ENCODE measurements around the gene U2SURP.
"Not testable (repeated sequence)": the region's sequence is repeated elsewhere in the genome, so short reads cannot be mapped to it uniquely, and the experiment has no call there.

The U2SURP gene

DNA sequence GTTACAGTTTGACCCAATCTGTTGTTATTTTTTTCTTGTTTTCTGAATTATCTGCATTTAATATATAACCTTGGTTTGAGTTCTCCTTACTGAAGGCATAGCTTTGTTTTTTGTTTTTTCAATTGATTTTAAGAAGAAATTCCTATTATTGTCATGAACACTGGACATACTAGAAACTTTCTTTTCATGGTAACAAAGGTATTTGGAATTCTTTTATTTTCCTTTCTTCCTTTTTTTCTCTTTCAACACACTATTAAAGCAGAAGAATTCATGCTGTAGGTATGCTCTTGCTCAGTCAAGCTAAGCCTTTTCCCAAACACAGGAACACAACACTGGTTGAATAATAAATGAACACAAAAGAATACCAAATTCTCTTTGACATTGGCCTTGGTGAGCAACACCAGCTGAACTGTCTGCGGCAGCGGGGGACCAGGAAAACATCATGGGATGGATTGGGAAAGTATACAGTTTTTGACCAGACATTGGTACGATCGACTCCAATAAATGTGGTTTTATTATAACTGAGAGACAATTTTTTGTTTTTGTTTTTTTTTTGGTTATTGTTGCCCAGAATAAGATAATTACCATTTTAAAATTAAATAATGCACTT lies 23.1 kb downstream of the U2SURP start:
- DNase-seq, result no peak

DNA sequence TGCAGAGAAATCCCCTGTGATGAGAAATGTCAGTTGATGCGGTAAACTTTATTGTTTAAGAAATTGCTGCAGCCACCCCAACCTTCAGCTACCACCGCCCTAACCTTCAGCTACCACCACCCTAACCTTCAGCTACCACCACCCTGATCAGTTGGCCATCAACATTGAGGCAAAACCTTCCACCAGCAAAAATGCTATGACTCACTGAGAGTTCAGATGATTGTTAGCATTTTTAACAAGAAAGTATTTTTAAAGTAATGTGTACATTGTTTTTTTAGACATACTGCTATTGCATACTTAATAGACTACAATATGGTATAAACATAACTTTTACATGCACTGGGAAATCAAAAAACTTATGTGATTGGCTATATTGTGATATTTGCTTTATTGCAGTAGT lies 30.0 kb downstream of the U2SURP start:
- DNase-seq, result no peak

DNA sequence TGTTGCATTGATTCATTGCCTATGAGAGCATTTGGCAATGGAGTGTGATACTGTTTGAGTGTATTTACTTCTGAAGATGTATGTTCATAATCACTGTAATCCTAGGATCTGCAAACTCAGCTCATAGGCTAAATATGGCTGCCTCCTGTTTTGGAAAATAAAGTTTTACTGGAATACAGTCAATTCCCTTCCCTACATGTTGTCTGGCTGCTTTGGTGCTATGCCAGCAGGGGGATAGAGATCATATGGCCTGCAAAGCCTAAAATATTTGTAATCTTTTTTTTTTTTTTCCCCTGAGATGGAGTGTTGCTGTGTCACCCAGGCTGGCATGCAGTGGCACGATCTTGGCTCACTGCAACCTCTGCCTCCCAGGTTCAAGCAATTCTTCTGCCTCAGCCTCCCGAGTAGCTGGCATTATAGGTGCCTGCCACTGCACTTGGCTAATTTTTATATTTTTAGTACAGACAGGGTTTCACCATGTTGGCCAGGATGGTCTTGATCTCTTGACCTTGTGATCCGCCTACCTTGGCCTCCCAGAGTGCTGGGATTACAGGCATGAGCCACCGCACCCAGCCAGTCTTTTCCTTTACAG lies 30.5 kb downstream of the U2SURP start:
- DNase-seq, result not testable (repeated sequence)

DNA sequence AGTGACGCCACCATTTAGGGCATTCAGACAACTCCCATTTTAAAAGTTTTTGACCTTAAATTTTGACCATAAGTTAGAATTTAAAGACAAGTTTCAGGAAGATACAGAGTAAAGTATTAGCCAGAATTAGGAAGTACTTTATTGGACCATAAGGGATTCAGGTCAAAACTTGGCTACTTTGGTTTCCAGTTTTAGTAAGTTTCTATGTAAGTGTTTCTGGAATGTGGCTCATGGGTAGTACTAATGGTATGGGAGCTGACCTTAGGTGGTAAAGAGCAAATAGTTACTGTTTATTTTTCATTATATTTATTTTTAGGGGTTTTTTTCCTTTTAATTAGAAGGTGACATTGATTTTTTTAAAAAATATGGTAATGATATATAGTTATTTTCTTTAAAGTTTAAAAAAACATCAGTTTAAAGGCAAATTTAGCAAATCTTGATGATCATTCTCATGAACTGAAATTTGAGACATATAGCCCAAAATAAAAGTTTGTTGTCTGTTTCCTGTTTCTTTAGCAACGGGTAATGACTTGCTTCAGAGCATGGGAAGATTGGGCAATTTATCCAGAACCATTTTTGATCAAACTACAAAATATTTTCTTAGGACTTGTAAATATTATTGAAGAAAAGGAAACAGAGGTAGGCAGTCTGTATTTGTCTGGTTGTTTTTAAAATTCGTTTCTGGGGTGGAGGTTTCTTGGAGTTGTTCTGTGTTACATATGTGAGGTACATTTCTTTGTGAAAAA lies 34.3 kb downstream of the U2SURP start:
- peak in 1 of 2 experiments; percentile 20 for DNase-seq

DNA sequence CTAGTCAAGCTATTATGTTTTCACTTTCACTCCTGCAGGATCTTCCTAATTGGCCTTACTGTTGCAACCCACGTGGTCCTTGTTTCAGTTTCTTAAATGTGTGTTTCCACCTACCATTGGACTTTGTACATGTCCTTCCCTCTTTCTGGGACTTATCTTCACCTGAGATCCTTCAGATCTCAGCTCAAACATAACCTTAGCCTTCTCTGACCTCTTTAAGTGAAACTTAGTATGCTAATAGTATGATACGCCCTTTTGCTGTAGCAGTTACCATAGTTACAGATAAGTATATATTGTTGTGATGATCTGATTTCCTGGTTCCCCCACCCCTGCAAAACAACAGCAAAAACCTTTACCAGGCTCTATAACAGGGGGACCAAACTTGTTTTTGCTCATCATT lies 35.2 kb downstream of the U2SURP start:
- DNase-seq, result peak in 1 of 2 experiments; percentile 43

DNA sequence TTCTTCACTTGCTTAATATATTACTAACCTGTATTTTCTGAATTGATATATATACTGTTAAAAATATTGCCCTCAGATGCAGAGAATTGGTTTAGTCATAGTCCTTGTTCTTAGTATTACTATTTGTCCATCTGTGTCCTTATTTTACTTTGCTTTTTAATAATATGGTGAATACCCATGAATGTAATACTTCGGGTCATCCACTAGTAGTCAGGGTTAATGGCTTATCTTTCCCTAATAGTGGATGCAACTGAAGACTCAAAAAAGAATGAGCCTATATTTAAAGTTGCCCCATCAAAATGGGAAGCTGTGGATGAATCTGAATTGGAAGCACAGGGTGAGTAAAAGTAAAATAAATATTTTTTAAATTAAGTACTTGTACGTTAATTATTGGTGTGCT lies 36.5 kb downstream of the U2SURP start:
- DNase-seq, result peak in 1 of 2 experiments; percentile 23

DNA sequence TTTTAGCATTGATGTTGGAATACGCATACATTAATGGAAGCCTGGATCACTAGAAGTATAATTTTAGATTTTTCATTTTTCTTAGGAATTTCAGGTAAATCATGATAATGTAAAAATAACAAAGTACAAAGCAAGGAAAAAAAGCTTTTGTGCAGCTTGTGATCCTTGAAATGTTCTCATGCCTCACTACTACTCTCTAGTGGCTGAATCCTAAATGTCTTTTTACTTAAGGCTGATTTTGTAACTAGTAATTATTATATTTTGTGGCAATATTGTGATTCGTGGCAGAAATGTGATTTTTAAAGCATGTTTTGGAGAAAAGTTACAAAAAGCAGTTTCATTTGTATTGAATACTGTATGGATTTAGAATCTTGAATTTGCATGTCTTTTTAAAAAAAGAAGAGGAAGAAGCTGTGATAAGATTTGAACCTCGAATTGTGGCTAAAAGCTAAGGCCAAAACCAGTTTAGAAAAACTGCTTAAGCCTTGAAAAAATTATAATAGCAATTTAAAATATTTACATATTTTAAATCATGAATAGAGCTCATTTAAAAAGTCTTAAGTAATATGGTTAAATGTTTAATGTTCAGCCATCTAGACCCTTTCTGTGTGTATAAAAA lies 39.0 kb downstream of the U2SURP start:
- peak in 1 of 2 experiments; percentile 56 for DNase-seq

DNA sequence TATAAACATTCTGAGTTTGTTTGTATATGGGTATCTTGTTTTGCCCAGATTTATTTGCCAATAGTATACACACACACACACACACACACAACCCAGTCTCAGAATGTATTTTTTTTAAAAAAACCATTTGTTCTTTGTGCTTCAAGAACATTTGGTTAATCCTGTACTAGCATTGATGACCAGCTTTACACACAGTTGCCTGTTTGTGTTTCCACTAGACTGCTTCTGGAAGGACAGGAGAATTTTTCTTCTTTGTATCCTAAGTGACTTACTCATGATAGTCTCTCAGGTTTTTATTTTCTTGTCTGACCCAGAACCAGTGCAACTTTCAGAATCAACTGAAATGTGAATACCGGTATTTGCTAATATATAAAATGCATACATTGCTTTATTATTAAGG lies 40.5 kb downstream of the U2SURP start:
- DNase-seq, result no peak

DNA sequence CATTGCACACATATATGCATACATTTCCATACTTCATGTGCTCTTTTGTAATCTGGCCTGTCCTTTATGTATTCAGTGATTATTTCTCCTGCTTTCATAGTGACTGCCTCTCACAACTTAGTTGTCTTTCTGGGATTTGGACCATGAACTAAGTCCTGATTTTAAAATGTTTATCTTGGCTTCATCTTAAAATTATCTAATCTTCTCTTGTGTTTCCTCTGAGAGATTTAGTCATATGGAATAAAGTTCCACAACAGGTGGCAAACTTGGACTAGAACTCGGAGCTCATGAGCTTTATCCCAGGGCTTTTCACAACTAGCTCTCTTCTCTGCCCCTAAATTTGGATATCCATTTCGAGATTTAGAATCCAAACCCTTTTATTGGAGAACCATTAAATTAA lies 44.3 kb downstream of the U2SURP start:
- no peak for DNase-seq

DNA sequence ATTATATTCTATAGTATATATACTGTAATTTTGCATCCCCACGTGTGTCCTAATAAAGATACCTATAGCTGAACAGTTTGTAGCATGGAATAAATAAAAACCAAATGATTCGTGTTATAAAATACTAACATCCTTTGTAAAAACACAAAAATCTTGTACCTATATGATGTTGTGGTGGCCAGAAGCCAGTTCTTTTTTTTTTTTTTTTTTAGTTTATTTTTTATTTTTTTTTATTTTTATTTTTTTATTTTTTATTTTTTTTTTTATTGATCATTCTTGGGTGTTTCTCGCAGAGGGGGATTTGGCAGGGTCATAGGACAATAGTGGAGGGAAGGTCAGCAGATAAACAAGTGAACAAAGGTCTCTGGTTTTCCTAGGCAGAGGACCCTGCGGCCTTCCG lies 44.7 kb downstream of the U2SURP start:
- not testable (repeated sequence) for DNase-seq

DNA sequence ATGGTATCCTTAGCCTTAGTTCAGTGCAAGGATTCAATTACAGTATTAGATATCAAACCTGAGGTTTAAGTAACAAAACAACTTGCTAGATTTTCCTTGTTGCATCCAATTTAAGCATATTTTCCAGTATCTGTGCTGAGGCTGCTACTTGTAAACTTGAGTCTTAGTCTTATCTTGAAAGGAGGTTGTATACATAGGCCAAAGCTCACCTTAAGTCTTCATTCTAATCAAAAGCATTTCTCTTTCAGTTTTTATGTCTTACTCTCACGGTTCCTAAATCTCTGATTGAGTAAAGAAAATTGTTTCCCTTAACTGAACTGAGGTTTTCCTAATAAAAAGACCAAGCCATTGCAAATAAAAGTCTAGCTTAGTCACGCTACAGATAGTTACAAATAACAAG lies 52.6 kb downstream of the U2SURP start:
- no peak for DNase-seq

DNA sequence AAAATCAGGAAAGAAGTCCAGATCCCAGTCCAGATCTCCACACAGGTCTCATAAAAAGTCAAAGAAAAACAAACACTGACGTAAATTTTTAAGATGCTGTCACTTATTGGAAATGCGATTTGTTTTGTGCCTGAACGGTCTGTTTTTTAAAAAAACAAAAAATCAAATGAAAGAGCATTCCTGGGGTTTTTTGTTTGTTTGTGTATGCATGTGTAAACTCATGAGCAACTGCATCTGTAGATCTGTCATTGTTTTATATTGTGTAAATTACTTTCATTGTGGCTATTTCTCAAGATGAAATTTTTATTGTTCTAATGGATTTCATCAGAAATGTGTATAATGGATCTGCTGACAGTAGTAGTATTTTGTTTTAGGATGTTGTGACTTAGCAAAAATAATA lies 55.0 kb downstream of the U2SURP start:
- DNase-seq, result no peak

DNA sequence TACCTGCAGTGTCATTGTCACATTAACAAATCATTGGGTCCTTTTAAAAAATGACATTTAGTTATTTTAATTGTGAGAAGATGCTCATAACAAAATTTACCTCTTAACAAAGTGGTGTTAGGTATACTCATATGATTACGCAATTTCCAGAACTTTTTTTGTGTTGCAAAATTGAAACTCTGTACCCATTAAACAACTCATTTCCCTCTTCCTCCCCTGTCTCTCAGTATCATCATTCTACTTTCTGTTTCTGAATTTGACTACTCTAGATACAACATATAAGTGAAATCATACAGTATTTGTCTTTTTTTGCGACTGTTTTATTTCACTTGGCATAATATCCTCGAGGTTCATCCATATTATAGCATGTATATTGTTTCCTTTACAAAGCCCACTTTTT lies 59.5 kb downstream of the U2SURP start:
- DNase-seq, result no peak

DNA sequence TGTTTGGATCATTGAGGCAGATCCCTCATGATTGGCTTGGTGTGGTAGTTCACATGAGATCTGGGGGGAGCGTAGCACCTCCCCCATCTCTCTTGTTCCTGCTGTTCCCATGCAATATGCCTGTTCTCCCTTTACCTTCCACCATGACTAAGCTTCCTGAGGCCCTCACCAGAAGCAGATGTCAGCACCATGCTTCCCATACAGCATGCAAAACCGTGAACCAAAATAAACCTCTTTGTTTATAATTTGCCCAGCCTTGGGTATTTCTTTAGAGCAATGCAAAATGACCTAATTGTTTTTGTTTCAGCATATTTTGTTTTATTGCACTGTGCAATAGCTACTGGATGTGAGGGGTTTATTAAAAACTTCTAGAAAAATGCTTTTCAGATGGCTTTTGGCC lies 61.6 kb downstream of the U2SURP start:
- no peak for DNase-seq

DNA sequence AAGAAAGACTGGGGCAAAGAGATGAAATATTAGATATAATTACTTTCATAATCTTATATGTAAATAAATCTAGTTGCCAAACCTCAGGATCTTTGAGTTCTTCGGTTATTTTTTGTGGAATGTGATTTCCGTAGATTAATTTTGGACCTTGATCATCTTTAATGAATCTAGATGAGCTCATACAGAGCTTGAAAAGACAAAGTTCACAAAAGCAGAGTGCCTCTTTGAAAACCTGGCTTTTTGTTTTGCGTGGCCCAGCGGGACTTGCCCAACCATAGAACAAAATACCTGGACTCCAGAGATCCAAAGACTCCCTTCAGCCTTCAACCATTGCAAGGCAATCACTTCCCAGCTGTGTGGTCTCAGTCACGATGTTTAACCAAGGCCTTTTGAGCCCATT lies 63.4 kb downstream of the U2SURP start:
- no peak for DNase-seq

DNA sequence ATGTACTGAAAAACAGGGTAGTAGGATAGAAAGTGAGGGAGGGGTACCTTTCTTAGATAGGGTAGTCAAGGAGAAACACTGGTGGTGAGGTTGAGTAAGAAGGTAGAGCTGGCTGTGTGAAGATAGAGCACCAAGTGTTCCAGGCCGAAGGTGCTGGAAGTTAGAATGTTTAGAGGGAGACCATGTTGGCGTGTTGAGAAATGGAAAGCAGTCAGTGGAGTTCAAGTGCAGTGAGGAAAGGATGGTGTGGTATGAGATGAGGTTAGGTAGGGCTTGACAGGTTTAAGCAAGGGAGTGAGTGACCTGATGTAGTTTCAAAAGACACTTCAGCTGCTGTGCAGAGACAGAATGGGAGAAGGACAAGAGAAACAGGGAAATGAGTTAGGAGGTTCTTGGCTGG lies 64.0 kb downstream of the U2SURP start:
- DNase-seq, result no peak

DNA sequence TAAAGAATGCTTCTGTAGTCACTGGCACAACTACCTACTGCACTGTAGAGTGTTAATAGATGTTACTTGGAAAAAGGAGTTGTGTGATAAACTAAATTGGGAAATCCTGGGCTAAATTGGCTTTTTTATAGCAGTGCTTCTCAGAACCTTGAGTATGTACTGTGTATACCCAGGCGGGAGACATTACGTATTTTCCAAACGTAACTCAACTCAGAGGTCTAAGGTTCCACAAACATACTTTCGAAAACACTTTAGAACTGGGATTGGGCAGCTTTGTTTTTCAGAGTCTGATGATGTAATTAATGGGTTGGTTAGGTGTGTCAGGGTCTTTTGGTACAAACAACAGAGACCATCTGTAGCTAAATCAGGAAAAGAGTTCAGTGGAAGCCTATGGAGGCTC lies 64.7 kb downstream of the U2SURP start:
- DNase-seq, result no peak

DNA sequence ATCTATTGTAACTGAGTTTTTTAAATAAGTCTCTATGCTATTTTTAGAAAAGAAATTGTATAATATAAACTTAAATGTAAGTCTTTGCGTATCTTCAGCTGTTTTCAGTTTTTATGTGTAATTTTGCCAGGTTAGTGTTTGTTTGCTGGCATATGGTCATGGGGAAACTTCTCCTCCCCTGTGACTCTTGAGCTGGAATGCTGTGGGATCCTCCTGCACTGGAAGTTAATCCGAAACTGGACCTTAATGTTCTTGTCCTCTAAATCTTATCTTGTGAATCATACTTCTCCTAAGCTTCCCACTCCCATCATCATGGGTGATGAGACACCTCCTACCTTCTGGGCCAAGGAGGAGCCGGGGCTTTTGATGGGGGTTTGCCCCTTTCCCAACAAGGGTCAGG lies 65.8 kb downstream of the U2SURP start:
- no peak for DNase-seq

DNA sequence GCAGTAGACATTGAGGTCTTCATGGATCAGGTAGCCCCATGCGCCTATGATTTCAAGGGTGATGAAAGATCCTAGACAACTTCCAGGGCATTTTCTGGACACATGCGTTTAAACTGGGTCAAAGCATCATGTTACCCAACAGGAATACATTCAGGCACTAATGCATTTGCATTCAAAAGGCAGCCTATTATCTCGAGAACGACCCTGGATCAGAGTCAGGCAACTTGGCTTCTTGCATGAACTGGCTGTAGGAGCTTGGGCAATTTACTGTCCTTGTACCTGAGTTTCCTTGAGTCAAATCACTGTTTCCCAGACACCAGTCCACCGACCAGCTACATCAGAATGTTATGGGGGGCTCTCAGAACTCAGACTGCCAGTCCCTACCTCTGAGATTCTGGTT lies 66.7 kb downstream of the U2SURP start:
- DNase-seq, result no peak

DNA sequence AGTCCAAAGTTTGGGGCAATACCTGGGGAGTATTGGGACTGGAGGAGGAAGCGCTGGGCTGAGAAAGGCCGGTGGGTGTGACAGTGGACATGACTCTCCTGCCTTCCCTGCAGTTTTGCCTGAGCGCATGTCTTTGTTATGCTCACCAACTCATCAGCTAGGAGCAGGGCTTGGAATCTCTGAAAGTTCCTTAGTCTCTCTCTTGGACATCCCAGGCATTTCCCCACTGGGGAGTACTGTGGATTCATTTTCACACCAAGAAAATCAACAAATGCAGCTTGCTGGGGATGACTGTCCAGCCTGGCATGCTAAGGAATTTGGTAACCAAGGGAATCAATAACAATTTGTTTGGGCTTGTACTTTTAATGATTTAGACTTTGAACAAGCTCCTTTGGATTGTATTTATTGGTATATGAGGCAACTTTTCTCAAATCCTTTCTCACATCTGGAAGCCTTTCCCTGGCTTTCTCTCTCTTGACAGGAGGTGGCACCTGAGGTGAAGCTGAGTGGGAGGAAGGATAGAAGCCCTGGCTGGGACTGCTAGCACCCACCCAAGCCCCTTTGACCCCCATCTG lies 69.7 kb downstream of the U2SURP start:
- DNase-seq, result no peak

DNA sequence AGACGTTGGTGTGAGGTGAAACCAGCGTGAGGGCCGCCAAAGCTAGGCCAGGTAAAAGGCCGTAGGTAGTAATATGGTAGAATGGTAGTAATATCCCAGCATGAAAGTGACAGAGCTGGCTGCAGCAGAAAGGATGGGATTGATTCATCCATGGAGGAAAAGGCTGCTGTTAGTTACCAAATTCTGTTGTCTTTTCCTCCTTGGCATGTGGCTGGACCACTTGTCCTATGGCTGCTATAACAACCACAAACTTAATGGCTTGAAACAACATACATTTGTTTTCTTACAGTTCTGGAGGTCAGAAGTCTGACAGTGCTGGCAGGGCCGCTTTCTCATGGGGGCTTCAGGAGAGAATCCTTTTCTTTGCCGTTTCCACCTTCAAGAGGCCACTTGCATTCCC lies 70.4 kb downstream of the U2SURP start:
- DNase-seq, result no peak

DNA sequence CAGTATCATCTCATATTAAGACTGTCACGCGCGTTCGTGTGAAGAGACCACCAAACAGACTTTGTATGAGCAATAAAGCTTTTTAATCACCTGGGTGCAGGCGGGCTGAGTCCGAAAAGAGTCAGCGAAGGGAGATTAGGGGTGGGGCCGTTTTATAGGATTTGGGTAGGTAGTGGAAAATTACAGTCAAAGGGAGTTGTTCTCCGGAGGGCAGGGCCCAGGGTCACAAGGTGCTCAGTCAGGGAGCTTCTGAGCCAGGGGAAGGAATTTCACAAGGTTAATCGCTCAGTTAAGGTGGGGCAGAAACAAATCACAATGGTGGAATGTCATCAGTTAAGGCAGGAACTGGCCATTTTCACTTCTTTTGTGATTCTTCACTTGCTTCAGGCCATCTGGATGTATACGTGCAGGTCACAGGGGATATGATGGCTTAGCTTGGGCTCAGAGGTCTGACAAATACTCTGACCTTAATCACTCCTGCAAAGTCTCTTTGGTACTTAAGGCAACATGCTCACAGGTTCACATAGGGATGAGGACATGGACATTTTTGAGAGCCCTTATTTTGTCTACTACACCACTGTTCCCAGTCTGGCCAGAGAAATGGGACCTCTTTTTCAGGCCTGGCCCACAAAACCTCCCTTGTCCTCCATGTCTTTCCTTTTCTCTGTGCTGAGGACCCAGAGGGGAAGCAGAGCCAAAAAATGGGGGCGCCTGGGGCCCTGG lies 71.1 kb downstream of the U2SURP start:
- DNase-seq, result not testable (repeated sequence)

DNA sequence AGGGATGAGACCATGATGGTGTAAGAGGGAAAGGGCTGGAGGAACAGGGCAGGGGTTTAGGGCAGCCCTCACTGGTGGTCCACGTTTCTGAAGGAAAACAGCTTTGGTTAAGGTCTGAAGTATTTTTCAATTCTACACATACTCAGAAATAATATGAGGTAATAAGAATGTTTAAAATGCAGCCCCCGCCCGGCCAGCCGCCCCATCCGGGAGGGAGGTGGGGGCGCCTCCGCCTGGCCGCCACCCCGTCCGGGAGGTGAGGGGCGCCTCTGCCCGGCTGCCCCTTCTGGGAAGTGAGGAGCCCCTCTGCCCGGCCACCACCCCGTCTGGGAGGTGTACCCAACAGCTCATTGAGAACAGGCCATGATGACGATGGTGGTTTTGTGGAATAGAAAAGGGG lies 72.2 kb downstream of the U2SURP start:
- DNase-seq, result not testable (repeated sequence)
